Colonic mucosa (tissue), 4 donors: ENCODE data around the gene CCDC177. TPM values are rescaled to one million over a fixed set of nuclear protein-coding genes. Genes with fewer than 3 reads are reported as not detected.

Experiments used
- DNase-seq: peaks from one replicate; pipeline ENCODE4 v3.0.0-alpha.2; 2020
- H3K27ac ChIP-seq: fragments of 200-600 bp; one replicate; pipeline ENCODE4 v1.8.0; 2021
- H3K27me3 ChIP-seq: fragments of 200-600 bp; one replicate; pipeline ENCODE4 v1.8.0; 2021
- H3K36me3 ChIP-seq: fragments of 200-600 bp; one replicate; pipeline ENCODE4 v1.8.0; 2021
- H3K4me1 ChIP-seq: fragments of 200-600 bp; one replicate; pipeline ENCODE4 v1.8.0; 2021; ENCODE audit warnings: mild to moderate bottlenecking
- H3K4me3 ChIP-seq: fragments of 200-600 bp; one replicate; pipeline ENCODE4 v1.8.0; 2021
- H3K9ac ChIP-seq, 2 donors: one replicate each; pipeline ENCODE4 v1.7.0; 2013; ENCODE audit warnings: control low read depth in 2 of 2, low read depth in 2 of 2, low read length in 2 of 2
- H3K9me3 ChIP-seq: fragments of 200-600 bp; one replicate; pipeline ENCODE4 v1.8.0; 2021
- CTCF ChIP-seq: fragments of 200-600 bp; IDR thresholded peaks from one replicate; pipeline ENCODE4 v1.8.0; 2022; ENCODE audit warnings: antibody characterized with exemption, mild to moderate bottlenecking
- intact Hi-C: fragments of 100-400 bp; cut with DNase I; formaldehyde crosslinking; loops from one replicate; pipeline ENCODE4 v1.14.1; 2022
- total RNA-seq, 2 donors: library from RNA; stranded (reverse); fragmentation: NEBNext Ultra II Directional in 1 of 2; extraction: Animal tissue kit (Norgen Biotek cat#: 25700) in 1 of 2; gene quantifications; one replicate each; pipeline ENCODE4 v1.2.1, GENCODE V29; 2021
- donor health status: healthy.
- donor health status: DM: no; HTN: no; CAD: no.
- donor health status: DM: no; HTN: no; CAD: no.

CCDC177 gene
- total RNA-seq, 2 donors from 2014 or later = not detected

GRCh38 chr14:69542311-69542710, 32.4 kb downstream of the CCDC177 start:
- Histone ChIP-seq H3K27me3 (no peaks in the 10 kb centered on the region), H3K27ac (no peak overlapping the region), H3K4me3 (no peak overlapping the region), H3K9ac (no peak overlapping the region), H3K36me3 (no peaks in the 10 kb centered on the region), H3K9me3 (no peaks in the 10 kb centered on the region), H3K4me1 (no peaks in the 10 kb centered on the region)
- TF ChIP-seq CTCF = no peak
- intact Hi-C loops = loop anchor here (5.0 kb wide), 1 partner anchor 35 kb away; no protein-coding TSS in a partner anchor
- DNase-seq = no peak

- no peak overlapping the region for H3K9ac ChIP-seq
- no peak for TF ChIP-seq CTCF
- no peaks in the 10 kb centered on the region for H3K27me3 ChIP-seq
- DNase-seq = no peak
- no peak overlapping the region for H3K4me3 ChIP-seq
- no peaks in the 10 kb centered on the region for H3K9me3 ChIP-seq
- intact Hi-C loops = loop anchor here (5.0 kb wide), 1 partner anchor 37 kb away; no protein-coding TSS in a partner anchor
- H3K27ac ChIP-seq = no peak overlapping the region
- no peaks in the 10 kb centered on the region for H3K36me3 ChIP-seq
- no peaks in the 10 kb centered on the region for H3K4me1 ChIP-seq
These were observed 33.9 kb downstream of the CCDC177 start for GRCh38 chr14:69540654-69541335.

DNA sequence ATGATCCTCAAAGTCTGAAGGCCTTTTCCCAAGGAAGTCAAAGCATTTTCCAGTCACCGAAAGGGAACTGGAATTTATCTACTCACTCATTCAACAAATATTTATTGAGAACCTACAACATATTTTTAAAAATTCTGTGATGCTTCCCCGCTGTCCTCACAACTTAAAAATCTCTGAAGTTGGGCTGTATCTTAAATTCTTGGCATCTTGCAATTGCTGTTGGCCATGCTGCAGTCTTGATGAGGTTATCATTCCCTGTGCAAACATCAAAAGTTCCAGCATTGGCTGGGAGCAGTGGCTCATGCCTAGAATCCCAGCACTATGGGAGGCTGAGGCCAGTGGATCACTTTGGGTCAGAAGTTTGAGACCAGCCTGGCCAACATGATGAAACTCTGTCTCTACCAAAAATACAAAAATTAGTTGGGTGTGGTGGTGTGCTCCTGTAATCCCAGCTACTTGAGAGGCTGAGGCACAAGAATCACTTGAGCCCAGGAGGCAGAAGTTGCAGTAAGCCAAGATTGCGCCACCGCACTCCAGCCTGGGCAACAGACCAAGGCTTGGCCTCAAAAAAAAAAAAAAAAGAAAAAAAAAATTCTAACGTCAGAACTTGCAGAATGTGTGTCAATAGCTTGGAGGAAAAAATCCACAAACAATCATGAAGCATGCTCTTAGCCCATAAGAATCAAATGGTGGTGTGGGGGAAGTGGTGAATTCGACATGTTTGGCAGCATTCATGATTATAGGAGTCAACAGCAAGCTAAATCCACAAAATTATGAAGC, 34.9 kb downstream of the CCDC177 start:
- no peaks in the 10 kb centered on the region for H3K27me3 ChIP-seq
- no peaks in the 10 kb centered on the region for H3K36me3 ChIP-seq
- no peak overlapping the region for H3K9ac ChIP-seq
- no peak overlapping the region for H3K4me3 ChIP-seq
- H3K9me3 ChIP-seq = no peaks in the 10 kb centered on the region
- DNase-seq = no peak
- intact Hi-C loops = loop anchor here (5.0 kb wide), 1 partner anchor 37 kb away; no protein-coding TSS in a partner anchor
- no peak for TF ChIP-seq CTCF
- no peak overlapping the region for H3K27ac ChIP-seq
- no peaks in the 10 kb centered on the region for H3K4me1 ChIP-seq

DNA sequence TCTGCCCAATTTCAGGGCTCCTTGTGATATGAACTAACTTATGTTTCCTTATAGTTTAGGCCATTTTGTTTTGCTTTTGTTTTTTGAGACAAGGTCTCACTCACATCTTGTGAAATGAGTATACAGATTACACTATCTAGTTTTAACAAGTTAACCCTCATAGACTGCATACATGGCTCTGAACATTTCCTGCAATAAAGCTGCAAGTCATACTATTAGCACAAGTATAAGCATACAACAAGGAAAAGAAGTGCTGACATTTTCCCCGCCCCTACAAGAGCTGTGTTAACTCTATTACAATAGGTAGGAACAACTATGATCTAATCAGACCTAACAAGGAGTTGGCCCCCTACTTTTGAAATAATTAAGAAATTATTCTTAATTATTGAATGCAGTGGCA, 35.9 kb downstream of the CCDC177 start:
- Histone ChIP-seq H3K9ac (no peak overlapping the region), H3K4me1 (no peaks in the 10 kb centered on the region), H3K27me3 (no peaks in the 10 kb centered on the region), H3K4me3 (no peak overlapping the region), H3K36me3 (no peaks in the 10 kb centered on the region), H3K9me3 (no peaks in the 10 kb centered on the region), H3K27ac (no peak overlapping the region)
- no peak for DNase-seq
- no peak for TF ChIP-seq CTCF
- intact Hi-C loops = no loop called here

DNA sequence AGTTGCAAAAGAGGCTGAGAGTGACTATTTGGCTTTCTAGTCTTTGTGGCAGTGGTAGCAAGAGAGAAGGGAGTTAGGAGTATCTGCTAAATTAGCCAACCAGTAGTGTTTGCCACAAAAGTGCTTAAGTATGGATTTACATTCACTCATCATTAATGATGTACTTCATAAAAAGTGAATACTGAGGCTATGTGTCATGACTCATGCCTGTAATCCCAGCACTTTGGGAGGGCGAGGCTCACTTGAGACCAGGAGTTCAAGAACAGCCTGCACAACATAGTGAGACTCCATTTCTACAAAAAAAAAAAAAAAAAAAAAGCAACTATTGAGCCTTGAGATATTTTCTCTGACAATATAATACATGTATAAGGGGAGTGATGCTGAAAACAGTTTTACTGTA, 36.8 kb downstream of the CCDC177 start:
- Histone ChIP-seq H3K9ac (no peak overlapping the region), H3K4me1 (no peaks in the 10 kb centered on the region), H3K4me3 (no peak overlapping the region), H3K36me3 (no peaks in the 10 kb centered on the region), H3K27me3 (no peaks in the 10 kb centered on the region), H3K9me3 (no peaks in the 10 kb centered on the region), H3K27ac (no peak overlapping the region)
- DNase-seq = no peak
- intact Hi-C loops = no loop called here
- TF ChIP-seq CTCF = no peak
